ENCODE measurements around the gene EYA3.
"Not testable (repeated sequence)": the region's sequence is repeated elsewhere in the genome, so short reads cannot be mapped to it uniquely, and the experiment has no call there.

EYA3 gene

GRCh38 chr1:28027238-28027637 lies 61.2 kb downstream of the EYA3 start:
- DNase-seq = no peak

GRCh38 chr1:28026329-28026728 lies 62.1 kb downstream of the EYA3 start:
- no peak for DNase-seq

DNA sequence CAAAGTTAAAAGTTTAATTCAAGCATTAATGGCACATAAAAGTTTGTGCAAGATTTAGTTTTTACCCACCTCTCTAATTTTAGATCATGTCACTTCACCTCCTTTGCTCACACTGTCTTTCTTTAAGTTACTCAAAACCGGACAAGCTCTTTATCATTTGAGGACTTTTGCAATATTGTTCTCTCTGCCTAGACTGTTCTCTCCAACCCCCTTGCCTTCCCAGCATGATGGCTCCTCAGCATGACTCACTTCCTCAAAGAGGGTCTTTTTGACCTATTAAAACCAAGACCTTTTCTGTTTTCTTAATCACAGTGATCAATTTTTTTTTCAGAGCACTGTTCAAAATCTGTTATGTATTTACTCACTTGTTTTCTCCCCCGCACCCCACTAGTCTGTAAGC lies 67.3 kb downstream of the EYA3 start:
- no peak for DNase-seq

DNA sequence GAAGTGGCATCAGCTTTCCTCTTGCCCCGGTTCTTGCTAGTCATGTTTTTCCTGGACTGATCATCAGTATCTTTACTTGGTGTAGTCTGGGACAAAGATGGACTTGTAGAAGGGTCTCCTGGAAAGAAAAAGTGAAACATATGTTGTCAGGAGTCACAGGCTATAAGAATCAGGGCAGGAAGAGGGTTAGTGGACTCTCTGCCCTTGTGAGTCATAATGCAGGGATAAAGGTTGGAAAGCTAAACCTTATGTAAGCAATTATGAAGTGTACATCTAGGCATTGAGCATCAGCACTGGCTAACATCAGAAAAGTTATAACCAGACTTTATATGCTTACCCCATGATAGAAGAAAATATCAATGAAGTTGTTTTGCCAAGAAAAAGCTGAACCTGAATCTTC lies 77.4 kb downstream of the EYA3 start:
- DNase-seq = no peak

- DNase-seq = not testable (repeated sequence)
Measured at GRCh38 chr1:28003117-28003516, 85.3 kb downstream of the EYA3 start.

DNA sequence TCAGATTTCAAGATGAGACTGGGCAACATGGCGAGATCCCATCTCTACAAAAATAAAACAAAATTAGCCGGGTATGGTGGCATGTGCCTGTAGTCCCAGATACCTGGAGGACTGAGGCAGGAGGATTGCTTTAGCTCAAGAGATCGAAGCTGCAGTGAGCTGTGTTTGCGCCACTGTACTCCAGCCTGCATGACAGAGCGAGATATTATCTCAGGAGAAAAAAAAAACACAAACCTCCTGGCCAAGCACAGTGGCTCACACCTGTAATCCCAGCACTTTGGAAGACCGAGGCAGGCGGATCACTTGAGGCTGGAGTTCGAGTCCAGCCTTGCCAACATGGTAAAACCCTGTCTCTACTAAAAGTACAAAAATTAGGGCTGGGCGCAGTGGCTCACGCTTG lies 85.8 kb downstream of the EYA3 start:
- DNase-seq = no peak

GRCh38 chr1:27999055-27999454 lies 89.4 kb downstream of the EYA3 start:
- DNase-seq = no peak

- not testable (repeated sequence) for DNase-seq
Measured at GRCh38 chr1:27994526-27994925, 93.9 kb downstream of the EYA3 start.

DNA sequence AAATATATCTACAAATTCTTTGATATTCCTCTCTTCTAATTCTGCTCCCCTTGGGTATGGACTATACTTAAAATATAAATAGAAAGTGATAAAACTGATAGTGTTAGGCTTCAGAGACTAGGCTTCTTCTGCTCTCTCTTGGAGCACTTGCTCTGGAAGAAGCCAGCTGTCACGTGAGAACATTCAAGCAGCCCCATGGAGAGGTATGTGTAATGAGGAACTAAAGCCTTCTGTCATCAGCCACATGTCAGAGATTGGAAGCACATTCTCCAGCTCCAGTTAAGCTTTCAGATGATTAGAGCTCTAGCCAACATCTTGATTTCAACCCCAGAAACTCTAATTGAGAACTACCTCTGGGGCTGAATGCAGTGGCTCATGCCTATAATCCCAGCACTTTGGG lies 94.3 kb downstream of the EYA3 start:
- no peak for DNase-seq

GRCh38 chr1:27993241-27993640 lies 95.2 kb downstream of the EYA3 start:
- DNase-seq = no peak

DNA sequence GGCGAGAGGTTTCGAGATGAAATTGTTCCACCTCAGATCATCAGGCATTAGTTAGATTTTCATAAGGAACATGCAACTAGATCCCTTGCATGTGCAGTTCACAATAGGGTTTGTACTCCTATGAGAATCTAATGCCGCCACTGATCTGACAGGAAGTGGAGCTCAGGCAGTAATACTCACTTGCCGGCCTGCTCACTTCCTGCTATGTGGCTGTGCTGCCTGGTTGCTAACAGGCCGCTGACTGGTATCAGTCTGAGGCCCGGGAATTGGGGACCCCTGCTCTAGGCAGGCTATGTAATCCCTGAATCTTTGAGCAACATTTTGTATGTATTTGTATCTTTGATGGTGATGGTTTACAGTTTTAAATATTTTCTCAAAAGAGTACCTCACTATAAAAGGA lies 96.1 kb downstream of the EYA3 start:
- no peak for DNase-seq

DNA sequence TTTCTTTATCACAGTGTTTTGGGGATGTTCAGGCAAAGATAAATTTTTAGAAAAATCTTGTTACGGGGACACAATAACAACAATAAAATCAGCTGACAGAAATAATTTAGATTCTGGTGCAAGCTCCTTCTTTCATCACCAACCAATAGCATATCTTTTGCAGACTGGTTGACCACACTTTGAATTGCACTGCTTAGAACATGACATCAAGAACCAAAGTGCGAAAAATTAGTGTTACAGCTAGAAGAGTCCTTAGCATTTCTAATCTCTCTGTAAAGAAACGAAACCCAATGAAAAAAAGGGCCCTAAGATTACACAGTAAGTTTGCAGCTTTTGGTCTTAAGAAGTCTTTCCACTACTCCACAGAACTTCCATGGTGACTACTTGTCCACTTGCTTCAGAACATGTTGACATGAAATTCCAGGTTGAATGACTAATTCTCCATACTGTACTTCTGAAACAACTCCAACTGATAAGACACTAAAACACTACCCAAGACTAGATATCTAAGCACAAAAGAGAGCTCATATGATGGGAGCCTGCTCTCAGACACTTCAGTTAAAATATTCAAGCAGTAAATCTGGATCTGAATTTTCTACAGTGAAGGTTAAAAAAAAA lies 97.4 kb downstream of the EYA3 start:
- no peak for DNase-seq

- DNase-seq = no peak
Measured at GRCh38 chr1:27981145-27981544, 107.3 kb downstream of the EYA3 start.

- DNase-seq = no peak
Measured at GRCh38 chr1:27980216-27980845, 108.1 kb downstream of the EYA3 start.

- no peak for DNase-seq
Measured at GRCh38 chr1:27979859-27980201, 108.6 kb downstream of the EYA3 start.

GRCh38 chr1:27979151-27979858 lies 109.1 kb downstream of the EYA3 start:
- peak; percentile 62 for DNase-seq

DNA sequence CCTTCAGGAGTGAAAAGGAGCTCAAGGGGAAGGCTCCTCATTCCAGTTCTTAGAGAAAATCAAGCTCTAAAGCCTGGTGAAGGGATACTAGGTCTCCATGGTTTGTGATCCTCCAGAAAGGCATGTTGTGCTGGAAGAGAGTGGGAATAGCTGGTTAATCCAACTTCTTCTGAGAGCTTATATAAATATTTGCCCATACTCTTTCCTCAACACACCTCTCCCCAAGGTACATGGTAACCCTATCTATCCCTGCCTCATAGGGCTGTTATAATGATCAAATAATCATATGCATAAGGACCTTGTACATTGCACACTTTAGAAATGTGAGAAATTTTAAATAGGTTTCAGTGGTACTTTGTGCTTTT lies 114.0 kb downstream of the EYA3 start:
- no peak for DNase-seq

DNA sequence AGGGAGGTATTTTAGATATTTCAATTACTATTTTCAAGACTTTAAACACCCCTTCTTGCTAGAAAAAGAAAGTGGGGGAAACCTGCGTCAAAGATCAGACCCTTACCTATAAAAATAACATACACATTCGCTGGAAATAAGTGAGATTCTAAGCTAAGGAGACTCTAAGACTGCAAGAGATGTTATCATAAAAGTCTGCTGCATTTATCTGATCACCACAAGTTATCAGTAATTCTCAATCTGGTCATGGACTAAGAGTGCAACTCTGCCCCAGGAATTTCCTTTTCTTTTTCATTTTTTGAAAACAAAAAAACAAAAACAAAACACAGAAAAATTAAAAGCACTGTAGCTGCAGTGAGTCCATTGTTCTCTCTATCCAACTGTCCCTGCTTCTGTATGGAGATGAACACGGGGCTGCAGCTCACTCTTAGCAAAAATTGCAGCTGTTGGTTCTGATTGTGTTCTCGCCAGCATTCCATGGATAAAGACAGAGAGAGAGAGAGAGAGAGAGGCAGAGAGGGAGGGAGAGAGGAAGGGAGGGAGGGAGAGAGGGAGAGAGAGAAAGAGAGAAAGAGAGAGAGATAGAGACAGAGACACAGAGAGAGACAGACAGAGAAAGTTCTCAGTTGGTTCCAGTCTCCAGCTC lies 114.5 kb downstream of the EYA3 start:
- no peak for DNase-seq

- DNase-seq = no peak
Measured at GRCh38 chr1:27972141-27972540, 116.3 kb downstream of the EYA3 start.

- no peak for DNase-seq
Measured at GRCh38 chr1:27971674-27972073, 116.7 kb downstream of the EYA3 start.

- DNase-seq = no peak
Measured at GRCh38 chr1:27970401-27970800, 118.0 kb downstream of the EYA3 start.

GRCh38 chr1:27968692-27969091 lies 119.7 kb downstream of the EYA3 start:
- DNase-seq = no peak

- no peak for DNase-seq
Measured at GRCh38 chr1:27967884-27968466, 120.4 kb downstream of the EYA3 start.
